ENCODE results near the gene PPIA. TPM values are rescaled to one million over a fixed set of nuclear protein-coding genes. Genes with fewer than 3 reads are reported as not detected.

PPIA gene
- total RNA-seq (1,143 TPM), polyA plus RNA-seq (ENCODE audit: insufficient read depth, low read depth, low replicate concordance) (2,940 TPM)
- long read RNA-seq, donor 1, transcript PPIA-203 (4 exons, 544 nt), result minor isoform, 18 of 1,017 reads
- long read RNA-seq, donor 1, transcript PPIA-201 (6 exons, 818 nt), result minor isoform, 12 of 1,017 reads
- long read RNA-seq, donor 1, transcript PPIA-204 (5 exons, 2,238 nt), result major isoform, 892 of 1,017 reads
- long read RNA-seq, donor 1, partial matches to known transcripts, result 52 of 1,017 reads
- long read RNA-seq, donor 1, other reads (novel, unspliced or antisense), result 39 of 1,017 reads
- long read RNA-seq, donor 2, transcript PPIA-203 (4 exons, 544 nt), result minor isoform, 14 of 1,203 reads
- long read RNA-seq, donor 2, transcript PPIA-204 (5 exons, 2,238 nt), result major isoform, 1,050 of 1,203 reads
- long read RNA-seq, donor 2, transcript PPIA-201 (6 exons, 818 nt), result minor isoform, 8 of 1,203 reads
- long read RNA-seq, donor 2, partial matches to known transcripts, result 84 of 1,203 reads
- long read RNA-seq, donor 2, other reads (novel, unspliced or antisense), result 40 of 1,203 reads
- long read RNA-seq, donor 3, transcript PPIA-203 (4 exons, 544 nt), result minor isoform, 12 of 1,424 reads
- long read RNA-seq, donor 3, transcript PPIA-201 (6 exons, 818 nt), result minor isoform, 5 of 1,424 reads
- long read RNA-seq, donor 3, transcript PPIA-204 (5 exons, 2,238 nt), result major isoform, 1,230 of 1,424 reads
- long read RNA-seq, donor 3, transcript PPIA-208 (6 exons, 907 nt), result minor isoform, 5 of 1,424 reads
- long read RNA-seq, donor 3, partial matches to known transcripts, result 129 of 1,424 reads
- long read RNA-seq, donor 3, other reads (novel, unspliced or antisense), result 38 of 1,424 reads
- long read RNA-seq, donor 4, transcript PPIA-208 (6 exons, 907 nt), result minor isoform, 5 of 847 reads
- long read RNA-seq, donor 4, transcript PPIA-204 (5 exons, 2,238 nt), result major isoform, 608 of 847 reads
- long read RNA-seq, donor 4, transcript PPIA-203 (4 exons, 544 nt), result minor isoform, 11 of 847 reads
- long read RNA-seq, donor 4, partial matches to known transcripts, result 174 of 847 reads
- long read RNA-seq, donor 4, other reads (novel, unspliced or antisense), result 45 of 847 reads
- long read RNA-seq, donor 5, transcript PPIA-204 (5 exons, 2,238 nt), result major isoform, 62 of 72 reads
- long read RNA-seq, donor 5, partial matches to known transcripts, result 10 of 72 reads
- long read RNA-seq, donor 5, other reads (novel, unspliced or antisense), result 0 of 72 reads
- long read RNA-seq, donor 6, transcript PPIA-201 (6 exons, 818 nt), result minor isoform, 20 of 3,549 reads
- long read RNA-seq, donor 6, transcript PPIA-204 (5 exons, 2,238 nt), result major isoform, 2,960 of 3,549 reads
- long read RNA-seq, donor 6, transcript PPIA-203 (4 exons, 544 nt), result minor isoform, 33 of 3,549 reads
- long read RNA-seq, donor 6, transcript PPIA-208 (6 exons, 907 nt), result minor isoform, 14 of 3,549 reads
- long read RNA-seq, donor 6, partial matches to known transcripts, result 425 of 3,549 reads
- long read RNA-seq, donor 6, other reads (novel, unspliced or antisense), result 94 of 3,549 reads
- long read RNA-seq, donor 7, transcript PPIA-201 (6 exons, 818 nt), result minor isoform, 7 of 591 reads
- long read RNA-seq, donor 7, transcript PPIA-204 (5 exons, 2,238 nt), result major isoform, 547 of 591 reads
- long read RNA-seq, donor 7, transcript PPIA-208 (6 exons, 907 nt), result minor isoform, 8 of 591 reads
- long read RNA-seq, donor 7, partial matches to known transcripts, result 9 of 591 reads
- long read RNA-seq, donor 7, other reads (novel, unspliced or antisense), result 19 of 591 reads
- long read RNA-seq, donor 8, transcript PPIA-201 (6 exons, 818 nt), result minor isoform, 20 of 1,851 reads
- long read RNA-seq, donor 8, transcript PPIA-203 (4 exons, 544 nt), result minor isoform, 15 of 1,851 reads
- long read RNA-seq, donor 8, transcript PPIA-208 (6 exons, 907 nt), result minor isoform, 9 of 1,851 reads
- long read RNA-seq, donor 8, transcript PPIA-204 (5 exons, 2,238 nt), result major isoform, 1,243 of 1,851 reads
- long read RNA-seq, donor 8, partial matches to known transcripts, result 497 of 1,851 reads
- long read RNA-seq, donor 8, other reads (novel, unspliced or antisense), result 61 of 1,851 reads
- long read RNA-seq, donor 9, transcript PPIA-204 (5 exons, 2,238 nt), result major isoform, 694 of 934 reads
- long read RNA-seq, donor 9, transcript PPIA-203 (4 exons, 544 nt), result minor isoform, 17 of 934 reads
- long read RNA-seq, donor 9, partial matches to known transcripts, result 196 of 934 reads
- long read RNA-seq, donor 9, other reads (novel, unspliced or antisense), result 17 of 934 reads
- long read RNA-seq, donor 10, transcript PPIA-201 (6 exons, 818 nt), result minor isoform, 7 of 1,241 reads
- long read RNA-seq, donor 10, transcript PPIA-204 (5 exons, 2,238 nt), result major isoform, 719 of 1,241 reads
- long read RNA-seq, donor 10, transcript PPIA-203 (4 exons, 544 nt), result minor isoform, 12 of 1,241 reads
- long read RNA-seq, donor 10, partial matches to known transcripts, result 483 of 1,241 reads
- long read RNA-seq, donor 10, other reads (novel, unspliced or antisense), result 17 of 1,241 reads

GRCh38 chr7:44796504-44797328, at the start of gene PPIA:
TSS of gene PPIA (plus strand) at chr7:44796681. CDS start at chr7:44796725, 44 bp downstream.
- Histone ChIP-seq H3K27me3 (ENCODE audit: control insufficient read depth, insufficient read depth, low read length) (no peaks in the 10 kb centered on the region), H3K4me3 (ENCODE audit: low read length in 3 of 3) (peak within 1 kb of the TSS; percentile 71 to 88 (median 88)), H3K27ac (ENCODE audit: low read depth in 2 of 2, low read length in 2 of 2) (peak within 1 kb of the TSS; percentile 97 to 100), H3K36me3 (ENCODE audit: control insufficient read depth in 2 of 3, insufficient read depth in 3 of 3, low read length in 3 of 3) (peaks cover 5 to 20% (median 11%) of the 10 kb centered on the region in 3 donors), H3K9me3 (ENCODE audit: control insufficient read depth in 2 of 3, insufficient read depth in 1 of 3, low read length in 3 of 3) (no peaks in the 10 kb centered on the region), H3K4me1 (ENCODE audit: control insufficient read depth in 2 of 3, insufficient read depth in 2 of 3, low read depth in 1 of 3, low read length in 3 of 3) (peaks cover 0 to 11% (median 6%) of the 10 kb centered on the region in 3 donors), H3K9ac (ENCODE audit: low read length in 3 of 3) (peak within 1 kb of the TSS; percentile 82 to 93 (median 88))
- DNase-seq (peak; percentile 98 to 100 (median 99)), FAIRE-seq (no peak)
- intact Hi-C loops (cut with DNase I), result no loop called here
- TF ChIP-seq, protein P1, sequence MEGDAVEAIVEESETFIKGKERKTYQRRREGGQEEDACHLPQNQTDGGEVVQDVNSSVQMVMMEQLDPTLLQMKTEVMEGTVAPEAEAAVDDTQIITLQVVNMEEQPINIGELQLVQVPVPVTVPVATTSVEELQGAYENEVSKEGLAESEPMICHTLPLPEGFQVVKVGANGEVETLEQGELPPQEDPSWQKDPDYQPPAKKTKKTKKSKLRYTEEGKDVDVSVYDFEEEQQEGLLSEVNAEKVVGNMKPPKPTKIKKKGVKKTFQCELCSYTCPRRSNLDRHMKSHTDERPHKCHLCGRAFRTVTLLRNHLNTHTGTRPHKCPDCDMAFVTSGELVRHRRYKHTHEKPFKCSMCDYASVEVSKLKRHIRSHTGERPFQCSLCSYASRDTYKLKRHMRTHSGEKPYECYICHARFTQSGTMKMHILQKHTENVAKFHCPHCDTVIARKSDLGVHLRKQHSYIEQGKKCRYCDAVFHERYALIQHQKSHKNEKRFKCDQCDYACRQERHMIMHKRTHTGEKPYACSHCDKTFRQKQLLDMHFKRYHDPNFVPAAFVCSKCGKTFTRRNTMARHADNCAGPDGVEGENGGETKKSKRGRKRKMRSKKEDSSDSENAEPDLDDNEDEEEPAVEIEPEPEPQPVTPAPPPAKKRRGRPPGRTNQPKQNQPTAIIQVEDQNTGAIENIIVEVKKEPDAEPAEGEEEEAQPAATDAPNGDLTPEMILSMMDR (IDR thresholded peaks at IDR 0.05; ENCODE audit: borderline replicate concordance, extremely low read depth, insufficient read depth), result no peak

GRCh38 chr7:44748045-44748947, 48.2 kb upstream of the PPIA start, which contains the start of gene ZMIZ2:
TSS of gene ZMIZ2 (plus strand) at chr7:44748847. CDS start at chr7:44756250, 7,403 bp downstream.
- intact Hi-C loops (cut with DNase I), result no loop called here
- peak within 1 kb of the TSS; percentile 71 to 93 (median 79) for H3K9ac ChIP-seq (ENCODE audit: low read length in 3 of 3)
- peak within 1 kb of the TSS; percentile 81 to 93 (median 85) for H3K4me3 ChIP-seq (ENCODE audit: low read length in 3 of 3)
- FAIRE-seq (no peak), DNase-seq (peak; percentile 91 to 98 (median 95))
- peak within 1 kb of the TSS; percentile 88 to 92 for H3K27ac ChIP-seq (ENCODE audit: low read depth in 2 of 2, low read length in 2 of 2)
- TF ChIP-seq, protein P1 (IDR thresholded peaks at IDR 0.05; ENCODE audit: borderline replicate concordance, extremely low read depth, insufficient read depth), result no peak
- no peaks in the 10 kb centered on the region for H3K9me3 ChIP-seq (ENCODE audit: control insufficient read depth in 2 of 3, insufficient read depth in 1 of 3, low read length in 3 of 3)
- no peaks in the 10 kb centered on the region for H3K27me3 ChIP-seq (ENCODE audit: control insufficient read depth, insufficient read depth, low read length)
- peaks cover 0 to 29% (median 25%) of the 10 kb centered on the region in 3 donors for H3K4me1 ChIP-seq (ENCODE audit: control insufficient read depth in 2 of 3, insufficient read depth in 2 of 3, low read depth in 1 of 3, low read length in 3 of 3)
- H3K36me3 ChIP-seq (ENCODE audit: control insufficient read depth in 2 of 3, insufficient read depth in 3 of 3, low read length in 3 of 3), result no peaks in the 10 kb centered on the region
